B cell (primary cell): ENCODE data around the gene RASSF8.

Source experiments
- EZH2 ChIP-seq: IDR thresholded peaks from 2 replicates; pipeline ENCODE4 v1.6.1; 2012; ENCODE audit warnings: borderline replicate concordance, low read depth, mild to moderate bottlenecking, moderate library complexity, low read length; ENCODE audit not compliant: insufficient read depth, poor library complexity, severe bottlenecking
- TF ChIP-seq, protein P1 (sequence below): fragments of 200-600 bp; IDR thresholded peaks from one replicate; pipeline ENCODE4 v1.8.0; 2022; ENCODE audit warnings: antibody characterized with exemption, mild to moderate bottlenecking

DNA sequence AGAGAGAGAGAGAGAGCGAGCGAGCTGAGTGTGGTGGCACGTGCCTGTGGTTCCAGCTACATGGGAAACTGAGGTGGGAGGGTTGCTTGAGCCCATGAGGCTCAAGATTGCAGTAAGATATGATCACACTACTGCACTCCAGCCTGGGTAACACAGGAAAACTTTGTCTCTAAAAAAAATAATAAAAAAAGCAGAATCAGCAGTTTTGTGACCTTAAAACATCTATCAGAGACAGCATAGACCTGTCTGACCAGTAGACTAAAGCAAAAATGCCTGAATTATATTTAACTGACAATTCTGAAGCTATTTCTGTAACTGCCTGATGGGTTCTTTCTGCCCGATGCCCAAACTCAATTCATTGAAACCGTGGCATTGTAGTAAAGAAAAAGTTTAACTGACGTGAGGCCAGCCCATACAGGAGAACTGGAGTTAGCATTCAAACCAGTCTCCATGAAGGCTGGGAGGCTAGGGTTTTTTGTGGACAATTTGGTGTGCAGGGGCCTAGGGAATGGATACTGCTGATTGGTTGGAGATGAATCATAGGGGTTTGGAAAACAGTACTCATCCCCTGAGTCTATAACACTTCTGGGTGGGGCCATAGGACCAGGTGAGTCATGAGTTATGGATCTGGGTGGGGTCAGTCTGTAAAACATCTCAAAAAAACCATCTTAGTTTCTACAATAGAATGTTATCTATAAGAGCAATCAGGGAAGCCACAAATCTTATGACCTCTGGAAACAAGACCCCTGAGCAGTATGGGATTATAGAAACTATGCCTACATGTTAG, 8.0 kb upstream of the RASSF8 start:
- no peak for TF ChIP-seq EZH2
- TF ChIP-seq, protein P1, sequence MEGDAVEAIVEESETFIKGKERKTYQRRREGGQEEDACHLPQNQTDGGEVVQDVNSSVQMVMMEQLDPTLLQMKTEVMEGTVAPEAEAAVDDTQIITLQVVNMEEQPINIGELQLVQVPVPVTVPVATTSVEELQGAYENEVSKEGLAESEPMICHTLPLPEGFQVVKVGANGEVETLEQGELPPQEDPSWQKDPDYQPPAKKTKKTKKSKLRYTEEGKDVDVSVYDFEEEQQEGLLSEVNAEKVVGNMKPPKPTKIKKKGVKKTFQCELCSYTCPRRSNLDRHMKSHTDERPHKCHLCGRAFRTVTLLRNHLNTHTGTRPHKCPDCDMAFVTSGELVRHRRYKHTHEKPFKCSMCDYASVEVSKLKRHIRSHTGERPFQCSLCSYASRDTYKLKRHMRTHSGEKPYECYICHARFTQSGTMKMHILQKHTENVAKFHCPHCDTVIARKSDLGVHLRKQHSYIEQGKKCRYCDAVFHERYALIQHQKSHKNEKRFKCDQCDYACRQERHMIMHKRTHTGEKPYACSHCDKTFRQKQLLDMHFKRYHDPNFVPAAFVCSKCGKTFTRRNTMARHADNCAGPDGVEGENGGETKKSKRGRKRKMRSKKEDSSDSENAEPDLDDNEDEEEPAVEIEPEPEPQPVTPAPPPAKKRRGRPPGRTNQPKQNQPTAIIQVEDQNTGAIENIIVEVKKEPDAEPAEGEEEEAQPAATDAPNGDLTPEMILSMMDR: no peak
